GM18507 (cell line): ENCODE data around the gene HOXC6.

ENCODE experiments used
- DNase-seq: peaks from one replicate; pipeline ENCODE4 v3.0.0; 2011; ENCODE audit warnings: low read depth; ENCODE audit not compliant: insufficient read length; ENCODE audit errors: extremely low spot score
- FAIRE-seq: peaks from 2 replicates; lab custom pipeline; 2011; peaks lifted over from hg19 to GRCh38; lab: Jason Lieb, UNC

HOXC6 gene

GRCh38 chr12:54028314-54029201 lies at the start of gene HOXC6:
TSS of gene HOXC6 (plus strand) at chr12:54028440. CDS start at chr12:54028522, 82 bp downstream.
- FAIRE-seq (no peak), DNase-seq (no peak)

GRCh38 chr12:53978477-53979356 lies 49.5 kb upstream of the HOXC6 start:
- FAIRE-seq: no peak
- no peak for DNase-seq

- FAIRE-seq: no peak
- no peak for DNase-seq
These were observed 48.0 kb upstream of the HOXC6 start for GRCh38 chr12:53980104-53980801.

GRCh38 chr12:53980802-53981496 lies 47.3 kb upstream of the HOXC6 start:
- no peak for DNase-seq
- FAIRE-seq: no peak

GRCh38 chr12:53981634-53982565 lies 46.3 kb upstream of the HOXC6 start:
- FAIRE-seq (no peak), DNase-seq (no peak)

GRCh38 chr12:53982648-53983567 lies 45.3 kb upstream of the HOXC6 start:
- no peak for DNase-seq
- FAIRE-seq: no peak

GRCh38 chr12:53983568-53983949 lies 44.7 kb upstream of the HOXC6 start:
- FAIRE-seq (no peak), DNase-seq (no peak)

- FAIRE-seq (no peak), DNase-seq (no peak)
These were observed 44.2 kb upstream of the HOXC6 start for GRCh38 chr12:53983950-53984572.

- DNase-seq: peak; percentile 61
- FAIRE-seq: peak; percentile 75
These were observed 43.1 kb upstream of the HOXC6 start, which contains the start of gene HOXC10 for GRCh38 chr12:53984901-53985691. TSS of gene HOXC10 (plus strand) at chr12:53985146. CDS start at chr12:53985260, 114 bp downstream.

- no peak for FAIRE-seq
- DNase-seq: no peak
These were observed 42.6 kb upstream of the HOXC6 start for GRCh38 chr12:53985692-53985993.

GRCh38 chr12:53985994-53986685 lies 42.1 kb upstream of the HOXC6 start:
- no peak for FAIRE-seq

GRCh38 chr12:53986686-53987483 lies 41.4 kb upstream of the HOXC6 start:
- DNase-seq (no peak), FAIRE-seq (no peak)

More at GRCh38 chr12:53985994-53986685, 42.1 kb upstream of the HOXC6 start:
- DNase-seq: no peak

GRCh38 chr12:53987787-53988230 lies 40.4 kb upstream of the HOXC6 start:
- DNase-seq: no peak
- FAIRE-seq: no peak

- FAIRE-seq (no peak), DNase-seq (no peak)
These were observed 39.6 kb upstream of the HOXC6 start for GRCh38 chr12:53988541-53989226.
